ENCODE measurements around the gene MEF2C. TPM values are rescaled to one million over a fixed set of nuclear protein-coding genes. Genes with fewer than 3 reads are reported as not detected.

Gene MEF2C
- total RNA-seq, 2 donors from 2014 or later: 7.3 to 26.9 TPM

- intact Hi-C loops (cut with DNase I): no loop called here
Measured at GRCh38 chr5:88838500-88838899, 44.5 kb downstream of the MEF2C start.

GRCh38 chr5:88837817-88838216 is 45.2 kb downstream of the MEF2C start:
- DNase-seq: no peak

More at GRCh38 chr5:88838500-88838899, 44.5 kb downstream of the MEF2C start:
- no peak for DNase-seq
- H3K27ac ChIP-seq: no peak overlapping the region
- no peak overlapping the region for H3K4me3 ChIP-seq
- no peak for TF ChIP-seq CTCF (IDR thresholded peaks at IDR 0.05)
- no peaks in the 10 kb centered on the region for H3K9me3 ChIP-seq
- no peaks in the 10 kb centered on the region for H3K27me3 ChIP-seq
- no peaks in the 10 kb centered on the region for H3K36me3 ChIP-seq
- no peak overlapping the region for H3K9ac ChIP-seq (ENCODE audit: low read depth in 2 of 2, low read length in 2 of 2)
- no peaks in the 10 kb centered on the region for H3K4me1 ChIP-seq

GRCh38 chr5:88837222-88837621 is 45.8 kb downstream of the MEF2C start:
- no peak overlapping the region for H3K27ac ChIP-seq

More at GRCh38 chr5:88837817-88838216, 45.2 kb downstream of the MEF2C start:
- no peak for TF ChIP-seq CTCF (IDR thresholded peaks at IDR 0.05)
- intact Hi-C loops (cut with DNase I): no loop called here
- H3K9ac ChIP-seq (ENCODE audit: low read depth in 2 of 2, low read length in 2 of 2): no peak overlapping the region
- H3K4me3 ChIP-seq: no peak overlapping the region
- no peaks in the 10 kb centered on the region for H3K4me1 ChIP-seq
- no peaks in the 10 kb centered on the region for H3K9me3 ChIP-seq
- no peaks in the 10 kb centered on the region for H3K27me3 ChIP-seq
- H3K36me3 ChIP-seq: no peaks in the 10 kb centered on the region
- H3K27ac ChIP-seq: no peak overlapping the region

GRCh38 chr5:88836195-88836838 is 46.7 kb downstream of the MEF2C start:
- Histone ChIP-seq H3K9ac (ENCODE audit: low read depth in 2 of 2, low read length in 2 of 2) (no peak overlapping the region), H3K4me3 (no peak overlapping the region), H3K36me3 (no peaks in the 10 kb centered on the region), H3K27ac (peak overlapping the region; percentile 49), H3K4me1 (no peaks in the 10 kb centered on the region), H3K9me3 (no peaks in the 10 kb centered on the region), H3K27me3 (no peaks in the 10 kb centered on the region)
- no peak for DNase-seq
- intact Hi-C loops (cut with DNase I): no loop called here
- no peak for TF ChIP-seq CTCF (IDR thresholded peaks at IDR 0.05)

More at GRCh38 chr5:88837222-88837621, 45.8 kb downstream of the MEF2C start:
- no peak for DNase-seq
- intact Hi-C loops (cut with DNase I): no loop called here
- TF ChIP-seq CTCF (IDR thresholded peaks at IDR 0.05): no peak
- no peak overlapping the region for H3K4me3 ChIP-seq
- no peaks in the 10 kb centered on the region for H3K9me3 ChIP-seq
- no peaks in the 10 kb centered on the region for H3K36me3 ChIP-seq
- H3K9ac ChIP-seq (ENCODE audit: low read depth in 2 of 2, low read length in 2 of 2): no peak overlapping the region
- H3K4me1 ChIP-seq: no peaks in the 10 kb centered on the region
- H3K27me3 ChIP-seq: no peaks in the 10 kb centered on the region

GRCh38 chr5:88834499-88834898 is 48.5 kb downstream of the MEF2C start:
- Histone ChIP-seq H3K27me3 (no peaks in the 10 kb centered on the region), H3K4me1 (no peaks in the 10 kb centered on the region), H3K36me3 (no peaks in the 10 kb centered on the region), H3K9me3 (no peaks in the 10 kb centered on the region), H3K4me3 (no peak overlapping the region), H3K27ac (no peak overlapping the region), H3K9ac (ENCODE audit: low read depth in 2 of 2, low read length in 2 of 2) (no peak overlapping the region)
- DNase-seq: no peak
- intact Hi-C loops (cut with DNase I): no loop called here
- TF ChIP-seq CTCF (IDR thresholded peaks at IDR 0.05): no peak
